ENCODE measurements around the gene PTGDS. TPM values are rescaled to one million over a fixed set of nuclear protein-coding genes. Genes with fewer than 3 reads are reported as not detected.
A peak's percentile ranks its signal among the peaks of the same experiment; 100 is the strongest.

Gene PTGDS
- total RNA-seq, 3 donors from 2014 or later: 46.7 to 72.6 (median 48.2) TPM

GRCh38 chr9:136985027-136985602 is 7.8 kb downstream of the PTGDS start:
- no peak for TF ChIP-seq CTCF (IDR thresholded peaks at IDR 0.05)
- TF ChIP-seq POLR2A (IDR thresholded peaks at IDR 0.05): no peak
- no peak for TF ChIP-seq POLR2AphosphoS5 (IDR thresholded peaks at IDR 0.05)
- no peaks in the 10 kb centered on the region for H3K4me1 ChIP-seq
- intact Hi-C loops (cut with DNase I; ENCODE audit: low total_unique reads): no loop called here
- no peaks in the 10 kb centered on the region for H3K9me3 ChIP-seq
- DNase-seq (ENCODE audit: low spot score in 2 of 2): no peak
- no peak overlapping the region for H3K27ac ChIP-seq
- H3K36me3 ChIP-seq: no peaks in the 10 kb centered on the region
- peaks cover 14 to 31% of the 10 kb centered on the region in 2 donors for H3K27me3 ChIP-seq
- peak overlapping the region in 2 of 3 donors; percentile 2 to 7 for H3K4me3 ChIP-seq

- intact Hi-C loops (cut with DNase I; ENCODE audit: low total_unique reads): no loop called here
Observed at GRCh38 chr9:136985853-136986252, 8.5 kb downstream of the PTGDS start.

GRCh38 chr9:136988872-136989271 is 11.6 kb downstream of the PTGDS start:
- H3K9me3 ChIP-seq: no peaks in the 10 kb centered on the region
- H3K4me1 ChIP-seq: peaks cover 4 to 9% of the 10 kb centered on the region in 2 donors
- intact Hi-C loops (cut with DNase I; ENCODE audit: low total_unique reads): no loop called here
- H3K4me3 ChIP-seq: no peak overlapping the region
- H3K27ac ChIP-seq: no peak overlapping the region
- DNase-seq (ENCODE audit: low spot score in 2 of 2): no peak
- no peaks in the 10 kb centered on the region for H3K36me3 ChIP-seq
- H3K27me3 ChIP-seq: peaks cover 14 to 22% of the 10 kb centered on the region in 2 donors
- no peak for TF ChIP-seq POLR2AphosphoS5 (IDR thresholded peaks at IDR 0.05)
- TF ChIP-seq CTCF (IDR thresholded peaks at IDR 0.05): no peak
- TF ChIP-seq POLR2A (IDR thresholded peaks at IDR 0.05): no peak

More at GRCh38 chr9:136985853-136986252, 8.5 kb downstream of the PTGDS start:
- no peaks in the 10 kb centered on the region for H3K36me3 ChIP-seq
- H3K9me3 ChIP-seq: no peaks in the 10 kb centered on the region
- DNase-seq (ENCODE audit: low spot score in 2 of 2): no peak
- H3K4me1 ChIP-seq: no peaks in the 10 kb centered on the region
- TF ChIP-seq POLR2AphosphoS5 (IDR thresholded peaks at IDR 0.05) (no peak), POLR2A (IDR thresholded peaks at IDR 0.05) (no peak), CTCF (IDR thresholded peaks at IDR 0.05) (no peak)
- H3K27me3 ChIP-seq: peaks cover 14 to 31% of the 10 kb centered on the region in 2 donors
- no peak overlapping the region for H3K27ac ChIP-seq
- H3K4me3 ChIP-seq: no peak overlapping the region

GRCh38 chr9:136990242-136990911 is 13.1 kb downstream of the PTGDS start:
- Histone ChIP-seq H3K36me3 (no peaks in the 10 kb centered on the region), H3K27me3 (peaks cover 5 to 8% of the 10 kb centered on the region in 2 donors), H3K4me1 (peaks cover 4 to 12% of the 10 kb centered on the region in 2 donors), H3K9me3 (no peaks in the 10 kb centered on the region), H3K4me3 (no peak overlapping the region), H3K27ac (no peak overlapping the region)
- intact Hi-C loops (cut with DNase I; ENCODE audit: low total_unique reads): no loop called here
- TF ChIP-seq POLR2AphosphoS5 (IDR thresholded peaks at IDR 0.05) (no peak), CTCF (IDR thresholded peaks at IDR 0.05) (no peak), POLR2A (IDR thresholded peaks at IDR 0.05) (no peak)
- no peak for DNase-seq (ENCODE audit: low spot score in 2 of 2)

Data from breast epithelium (tissue), 4 donors.